Osteocyte (in vitro differentiated cells): Measurements from ENCODE around the gene RBP2. TPM values are rescaled to one million over a fixed set of nuclear protein-coding genes. Genes with fewer than 3 reads are reported as not detected.

ENCODE experiments used
- DNase-seq: peaks from one replicate; pipeline ENCODE4 v3.0.0; 2021; ENCODE audit warnings: mixed read lengths; ENCODE audit not compliant: unreplicated experiment; ENCODE audit errors: extremely low spot score
- H3K27ac Mint-ChIP-seq: one replicate; pipeline ENCODE4 v1.8.0; 2021; ENCODE audit warnings: mild to moderate bottlenecking, mixed read lengths; ENCODE audit not compliant: unreplicated experiment
- H3K27me3 Mint-ChIP-seq: one replicate; pipeline ENCODE4 v1.8.0; 2021; ENCODE audit warnings: mixed read lengths; ENCODE audit not compliant: unreplicated experiment
- H3K36me3 Mint-ChIP-seq: one replicate; pipeline ENCODE4 v1.8.0; 2021; ENCODE audit warnings: mixed read lengths; ENCODE audit not compliant: unreplicated experiment
- H3K4me1 Mint-ChIP-seq: one replicate; pipeline ENCODE4 v1.8.0; 2021; ENCODE audit warnings: mixed read lengths; ENCODE audit not compliant: unreplicated experiment
- H3K4me3 Mint-ChIP-seq: one replicate; pipeline ENCODE4 v1.8.0; 2021; ENCODE audit warnings: mild to moderate bottlenecking, moderate library complexity, mixed read lengths; ENCODE audit not compliant: unreplicated experiment
- H3K9me3 Mint-ChIP-seq: one replicate; pipeline ENCODE4 v1.8.0; 2021; ENCODE audit warnings: mixed read lengths; ENCODE audit not compliant: unreplicated experiment
- total RNA-seq: library from RNA; stranded (reverse); gene quantifications from 2 replicates; pipeline ENCODE4 v1.2.1, GENCODE V29; 2021
- TF ChIP-seq, protein P1 (sequence below): fragments of 200-600 bp; sonication (generic); IDR thresholded peaks from 2 replicates; pipeline ENCODE4 v1.5.0; 2021; ENCODE audit warnings: antibody characterized with exemption, mild to moderate bottlenecking, moderate library complexity

RBP2 gene
- total RNA-seq, 1 donor from 2014 or later: not detected

- H3K36me3 Mint-ChIP-seq: peaks cover 1% of the 10 kb centered on the region
- peaks cover 11% of the 10 kb centered on the region for H3K4me1 Mint-ChIP-seq
- peaks cover 32% of the 10 kb centered on the region for H3K27me3 Mint-ChIP-seq
- no peak overlapping the region for H3K4me3 Mint-ChIP-seq
- TF ChIP-seq, protein P1, sequence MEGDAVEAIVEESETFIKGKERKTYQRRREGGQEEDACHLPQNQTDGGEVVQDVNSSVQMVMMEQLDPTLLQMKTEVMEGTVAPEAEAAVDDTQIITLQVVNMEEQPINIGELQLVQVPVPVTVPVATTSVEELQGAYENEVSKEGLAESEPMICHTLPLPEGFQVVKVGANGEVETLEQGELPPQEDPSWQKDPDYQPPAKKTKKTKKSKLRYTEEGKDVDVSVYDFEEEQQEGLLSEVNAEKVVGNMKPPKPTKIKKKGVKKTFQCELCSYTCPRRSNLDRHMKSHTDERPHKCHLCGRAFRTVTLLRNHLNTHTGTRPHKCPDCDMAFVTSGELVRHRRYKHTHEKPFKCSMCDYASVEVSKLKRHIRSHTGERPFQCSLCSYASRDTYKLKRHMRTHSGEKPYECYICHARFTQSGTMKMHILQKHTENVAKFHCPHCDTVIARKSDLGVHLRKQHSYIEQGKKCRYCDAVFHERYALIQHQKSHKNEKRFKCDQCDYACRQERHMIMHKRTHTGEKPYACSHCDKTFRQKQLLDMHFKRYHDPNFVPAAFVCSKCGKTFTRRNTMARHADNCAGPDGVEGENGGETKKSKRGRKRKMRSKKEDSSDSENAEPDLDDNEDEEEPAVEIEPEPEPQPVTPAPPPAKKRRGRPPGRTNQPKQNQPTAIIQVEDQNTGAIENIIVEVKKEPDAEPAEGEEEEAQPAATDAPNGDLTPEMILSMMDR: no peak
- no peak overlapping the region for H3K27ac Mint-ChIP-seq
- DNase-seq: no peak
- peaks cover 12% of the 10 kb centered on the region for H3K9me3 Mint-ChIP-seq
These were observed 4.8 kb upstream of the RBP2 start for GRCh38 chr3:139481116-139481515.

- peaks cover 11% of the 10 kb centered on the region for H3K4me1 Mint-ChIP-seq
- DNase-seq: no peak
These were observed 4.3 kb upstream of the RBP2 start for GRCh38 chr3:139480585-139480984.

GRCh38 chr3:139477710-139478640 lies 1.7 kb upstream of the RBP2 start:
- peaks cover 5% of the 10 kb centered on the region for H3K9me3 Mint-ChIP-seq
- H3K27ac Mint-ChIP-seq: no peak overlapping the region
- peaks cover 18% of the 10 kb centered on the region for H3K27me3 Mint-ChIP-seq
- H3K4me3 Mint-ChIP-seq: no peak overlapping the region
- H3K36me3 Mint-ChIP-seq: peaks cover 1% of the 10 kb centered on the region
- no peak for DNase-seq
- TF ChIP-seq, protein P1: no peak
- H3K4me1 Mint-ChIP-seq: peaks cover 11% of the 10 kb centered on the region

More at GRCh38 chr3:139480585-139480984, 4.3 kb upstream of the RBP2 start:
- Mint-ChIP-seq H3K4me3 (no peak overlapping the region), H3K9me3 (peaks cover 12% of the 10 kb centered on the region), H3K27ac (no peak overlapping the region), H3K36me3 (peaks cover 1% of the 10 kb centered on the region), H3K27me3 (peaks cover 32% of the 10 kb centered on the region)
- TF ChIP-seq, protein P1: no peak

DNA sequence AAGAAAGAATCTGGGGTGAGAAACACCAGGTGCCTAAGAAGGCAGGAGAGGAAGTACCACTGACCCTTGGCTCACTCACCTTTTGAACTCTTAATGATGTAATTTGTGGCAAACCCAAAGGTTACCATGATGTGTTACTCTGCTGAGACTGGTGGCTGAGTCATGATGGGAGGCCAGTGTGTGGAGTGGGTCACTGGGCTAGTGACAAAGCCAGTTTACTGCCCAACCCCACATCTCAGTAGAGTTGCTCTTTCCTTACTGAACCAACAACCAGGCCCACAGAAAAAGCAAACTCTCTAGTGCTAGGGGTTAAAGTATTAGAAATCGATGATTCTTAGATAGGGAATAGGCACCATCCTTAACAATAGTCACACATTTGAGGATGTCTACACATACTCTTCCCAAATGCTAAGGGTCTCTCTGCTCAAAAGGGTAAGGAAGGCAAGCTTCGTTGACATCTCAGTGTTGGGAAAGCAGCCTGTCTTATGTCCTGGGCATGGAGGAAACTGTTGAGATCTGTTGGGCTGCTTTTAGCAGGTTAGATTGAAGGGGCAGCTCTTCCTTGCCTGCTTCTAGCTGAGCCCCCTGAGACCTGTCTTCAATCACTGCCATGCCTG lies 3.1 kb downstream of the RBP2 start:
- Mint-ChIP-seq H3K4me3 (no peak overlapping the region), H3K27ac (no peak overlapping the region), H3K4me1 (no peaks in the 10 kb centered on the region), H3K27me3 (peaks cover 2% of the 10 kb centered on the region), H3K9me3 (no peaks in the 10 kb centered on the region), H3K36me3 (no peaks in the 10 kb centered on the region)
- DNase-seq: no peak
- TF ChIP-seq, protein P1: no peak
